LNCaP clone FGC (cell line): Measurements from ENCODE around the gene GAS7.
"Not testable (repeated sequence)": the region's sequence is repeated elsewhere in the genome, so short reads cannot be mapped to it uniquely, and the experiment has no call there.

ENCODE experiments used
- DNase-seq: peaks from one replicate; pipeline ENCODE4 v3.0.0-alpha.2; 2011; ENCODE audit warnings: low read depth
- H3K4me3 ChIP-seq: 2 replicates; pipeline ENCODE4 v1.5.1; 2011; ENCODE audit warnings: mild to moderate bottlenecking, low read depth, low read length, control low read depth
- TF ChIP-seq, protein P1 (sequence below): IDR thresholded peaks from 2 replicates; pipeline ENCODE4 v1.5.1; 2012; ENCODE audit warnings: mild to moderate bottlenecking; ENCODE audit not compliant: control insufficient read depth, insufficient read depth; ENCODE audit errors: extremely low read depth

The GAS7 gene

DNA sequence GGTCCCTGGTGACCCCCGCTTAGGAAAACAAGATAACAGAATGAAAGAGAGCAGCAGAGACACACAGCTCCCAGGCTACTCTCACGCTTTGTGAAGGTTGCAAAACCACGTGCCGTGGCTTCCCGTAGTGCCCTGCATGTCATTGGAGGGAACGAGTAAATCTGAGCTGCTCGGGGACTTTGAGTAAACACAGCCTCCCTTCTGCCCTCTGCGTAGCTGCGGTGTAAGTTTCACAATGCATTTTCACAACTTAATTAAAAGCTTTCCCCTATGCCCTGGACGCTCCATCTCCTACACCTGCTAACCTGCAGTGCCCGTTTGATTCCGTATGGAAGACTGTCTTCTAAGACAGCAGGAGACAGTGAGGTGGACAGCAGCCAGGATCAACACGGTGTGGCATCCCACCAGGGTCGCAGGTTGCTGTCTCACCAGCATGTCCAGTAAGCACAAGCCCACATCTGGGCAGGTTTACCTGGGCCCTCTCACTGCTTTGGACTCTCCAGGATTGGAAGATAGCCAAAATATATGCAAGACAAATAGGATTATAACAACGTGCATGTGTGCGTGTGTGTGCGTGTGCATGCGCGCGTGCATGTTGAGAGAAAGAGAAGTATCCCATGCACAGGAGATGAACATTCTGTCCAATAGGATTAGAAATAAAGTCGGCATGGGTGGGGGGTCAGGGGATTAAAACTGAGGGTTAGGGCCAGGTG is 177.0 kb downstream of the GAS7 start:
- TF ChIP-seq, protein P1, sequence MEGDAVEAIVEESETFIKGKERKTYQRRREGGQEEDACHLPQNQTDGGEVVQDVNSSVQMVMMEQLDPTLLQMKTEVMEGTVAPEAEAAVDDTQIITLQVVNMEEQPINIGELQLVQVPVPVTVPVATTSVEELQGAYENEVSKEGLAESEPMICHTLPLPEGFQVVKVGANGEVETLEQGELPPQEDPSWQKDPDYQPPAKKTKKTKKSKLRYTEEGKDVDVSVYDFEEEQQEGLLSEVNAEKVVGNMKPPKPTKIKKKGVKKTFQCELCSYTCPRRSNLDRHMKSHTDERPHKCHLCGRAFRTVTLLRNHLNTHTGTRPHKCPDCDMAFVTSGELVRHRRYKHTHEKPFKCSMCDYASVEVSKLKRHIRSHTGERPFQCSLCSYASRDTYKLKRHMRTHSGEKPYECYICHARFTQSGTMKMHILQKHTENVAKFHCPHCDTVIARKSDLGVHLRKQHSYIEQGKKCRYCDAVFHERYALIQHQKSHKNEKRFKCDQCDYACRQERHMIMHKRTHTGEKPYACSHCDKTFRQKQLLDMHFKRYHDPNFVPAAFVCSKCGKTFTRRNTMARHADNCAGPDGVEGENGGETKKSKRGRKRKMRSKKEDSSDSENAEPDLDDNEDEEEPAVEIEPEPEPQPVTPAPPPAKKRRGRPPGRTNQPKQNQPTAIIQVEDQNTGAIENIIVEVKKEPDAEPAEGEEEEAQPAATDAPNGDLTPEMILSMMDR = no peak
- no peak overlapping the region for H3K4me3 ChIP-seq
- no peak for DNase-seq

DNA sequence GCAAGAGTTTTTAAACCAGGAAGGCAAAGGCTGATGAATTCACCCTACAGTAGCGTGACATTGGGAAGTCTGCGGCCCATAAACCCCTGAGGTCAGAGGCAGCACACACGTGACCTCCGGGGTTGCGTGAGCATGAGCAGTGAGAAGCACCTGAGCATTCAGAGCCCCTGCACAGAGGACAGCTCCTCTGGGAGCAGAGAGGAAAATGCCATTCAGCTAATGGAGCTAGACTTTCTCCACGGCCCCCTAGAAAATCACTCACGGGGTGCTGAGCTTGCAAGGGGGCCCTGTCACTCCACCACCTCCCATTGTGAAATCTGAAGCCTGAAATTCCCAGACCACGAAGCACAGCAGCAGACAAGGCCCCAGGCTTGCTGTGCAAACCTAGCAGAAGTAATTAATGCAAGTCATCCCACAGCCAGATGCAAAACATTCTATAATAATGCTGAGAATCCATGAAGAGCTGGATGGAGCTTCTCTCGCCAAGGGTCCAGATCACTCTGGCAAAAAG is 178.4 kb downstream of the GAS7 start:
- no peak overlapping the region for H3K4me3 ChIP-seq
- DNase-seq = no peak
- TF ChIP-seq, protein P1 = no peak

DNA sequence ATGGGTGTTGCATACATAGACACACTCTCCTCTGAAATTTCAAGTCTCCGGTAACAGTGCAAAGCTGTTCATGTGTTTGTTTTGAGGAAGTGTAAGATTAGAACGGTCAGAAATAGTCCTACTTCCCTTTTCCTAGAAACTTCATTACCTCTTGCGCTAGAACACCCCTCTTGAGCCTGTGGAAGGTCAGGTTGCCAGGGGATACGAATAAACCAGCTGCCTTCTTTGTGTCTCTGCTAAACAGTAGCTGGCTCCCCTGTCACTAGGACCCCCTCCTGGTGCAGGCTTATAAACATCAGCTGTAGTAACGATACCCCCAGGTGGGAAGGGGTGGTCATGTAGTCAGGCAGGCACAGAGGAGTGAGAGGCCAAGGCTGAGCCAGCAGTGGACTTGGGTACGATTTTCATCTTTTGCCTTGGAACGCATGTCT is 179.9 kb downstream of the GAS7 start:
- DNase-seq = no peak
- TF ChIP-seq, protein P1 = no peak
- H3K4me3 ChIP-seq = no peak overlapping the region

DNA sequence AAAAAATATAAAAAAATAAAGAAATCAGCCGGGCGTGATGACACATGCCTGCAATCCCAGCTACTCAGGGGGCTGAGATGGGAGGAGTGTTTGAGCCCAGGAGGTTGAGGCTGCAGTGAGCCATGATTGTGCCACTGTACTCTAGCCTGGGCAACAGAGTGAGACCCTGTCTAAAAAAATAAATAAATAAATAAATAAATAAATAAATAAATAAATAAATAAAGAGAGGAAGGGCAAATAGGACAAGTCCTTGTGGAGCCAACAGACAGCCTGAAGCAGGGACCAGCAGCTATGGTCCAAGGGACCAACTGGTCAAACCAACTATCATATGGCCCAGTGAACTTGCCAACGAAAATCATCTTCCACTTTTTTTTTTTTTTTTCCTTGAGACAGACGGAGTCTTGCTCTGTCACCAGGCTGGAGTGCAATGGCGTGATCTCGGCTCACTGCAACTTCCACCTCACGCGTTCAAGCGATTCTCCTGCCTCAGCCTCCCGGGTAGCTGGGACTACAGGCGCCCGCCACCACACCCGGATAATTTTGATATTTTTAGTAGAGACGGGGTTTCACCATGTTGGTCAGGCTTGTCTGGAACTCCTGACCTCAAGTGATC is 181.3 kb downstream of the GAS7 start:
- DNase-seq, H3K4me3 ChIP-seq: not testable (repeated sequence)

DNA sequence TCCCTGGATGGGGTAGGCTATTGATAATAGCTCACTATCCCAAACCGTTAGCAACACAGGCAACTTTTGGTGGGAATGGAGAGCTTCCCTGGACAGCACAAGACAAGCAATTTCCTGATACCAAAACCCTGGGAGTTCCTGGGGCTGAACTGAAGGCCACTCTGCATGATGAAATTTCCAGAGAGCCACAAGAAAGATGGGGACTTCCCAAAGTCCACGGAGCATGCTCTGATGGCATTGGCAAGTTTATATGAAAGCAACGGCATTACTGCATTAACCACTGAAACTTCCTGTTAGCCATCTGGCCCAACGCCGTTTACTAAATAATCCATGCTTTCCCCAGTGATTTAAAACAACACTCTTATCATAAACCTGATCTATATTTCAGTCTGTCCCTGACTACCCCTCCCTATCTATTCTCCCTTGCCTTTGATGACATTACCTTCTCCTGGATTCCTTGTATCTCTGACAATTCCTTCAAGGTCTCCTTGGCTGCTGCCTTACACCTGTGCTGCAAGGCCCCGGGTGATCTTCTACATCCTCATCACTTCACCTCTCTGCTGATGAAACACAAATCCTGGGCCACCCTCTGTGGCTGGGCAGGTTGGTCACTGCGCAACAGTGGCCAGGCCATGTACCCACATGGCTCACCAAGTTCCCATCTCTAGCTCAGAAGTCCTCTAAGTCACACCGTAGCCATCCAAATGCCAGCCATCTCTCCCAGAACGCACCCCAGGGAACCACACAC is 184.9 kb downstream of the GAS7 start:
- TF ChIP-seq, protein P1 = no peak
- DNase-seq = no peak
- no peak overlapping the region for H3K4me3 ChIP-seq

DNA sequence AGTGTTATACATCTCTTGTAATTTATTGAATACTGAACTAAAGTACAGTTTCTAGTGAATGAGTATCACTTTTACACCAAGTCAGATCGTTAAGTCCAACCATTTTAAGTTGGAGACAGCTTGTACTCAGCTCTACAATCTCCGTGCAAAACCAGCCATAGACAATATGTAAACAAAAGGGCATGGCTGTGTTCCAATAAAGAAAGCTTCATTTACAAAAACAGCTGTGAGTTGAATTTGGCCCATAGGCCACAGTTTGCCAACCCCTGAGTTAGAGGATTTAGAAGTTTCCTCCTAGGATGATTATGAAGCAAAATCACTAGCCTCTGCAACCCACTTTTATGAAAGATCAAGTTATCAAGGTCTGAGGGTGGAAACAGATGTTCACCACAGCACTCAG is 187.7 kb downstream of the GAS7 start:
- TF ChIP-seq, protein P1 = no peak
- no peak overlapping the region for H3K4me3 ChIP-seq
- DNase-seq = no peak

DNA sequence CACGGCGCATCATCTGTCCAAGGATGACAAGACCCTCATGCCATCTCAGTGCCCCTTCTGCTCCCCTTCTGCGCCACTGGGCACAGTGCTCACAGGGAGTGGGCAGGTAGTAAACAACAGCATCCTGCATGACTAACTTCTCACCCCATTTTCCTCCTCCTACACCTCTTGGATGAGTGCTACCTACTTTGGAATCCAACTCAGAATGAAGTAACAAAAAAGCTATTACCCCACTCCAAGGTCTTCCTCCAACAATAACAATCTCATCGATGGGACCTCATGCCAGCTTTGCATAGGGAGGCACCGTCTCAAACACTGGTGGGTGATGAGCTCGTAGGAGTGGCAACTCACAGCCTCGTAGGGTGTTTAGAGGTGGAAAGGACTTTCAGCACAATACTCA is 194.7 kb downstream of the GAS7 start:
- no peak for DNase-seq
- H3K4me3 ChIP-seq = no peak overlapping the region
- TF ChIP-seq, protein P1 = no peak

DNA sequence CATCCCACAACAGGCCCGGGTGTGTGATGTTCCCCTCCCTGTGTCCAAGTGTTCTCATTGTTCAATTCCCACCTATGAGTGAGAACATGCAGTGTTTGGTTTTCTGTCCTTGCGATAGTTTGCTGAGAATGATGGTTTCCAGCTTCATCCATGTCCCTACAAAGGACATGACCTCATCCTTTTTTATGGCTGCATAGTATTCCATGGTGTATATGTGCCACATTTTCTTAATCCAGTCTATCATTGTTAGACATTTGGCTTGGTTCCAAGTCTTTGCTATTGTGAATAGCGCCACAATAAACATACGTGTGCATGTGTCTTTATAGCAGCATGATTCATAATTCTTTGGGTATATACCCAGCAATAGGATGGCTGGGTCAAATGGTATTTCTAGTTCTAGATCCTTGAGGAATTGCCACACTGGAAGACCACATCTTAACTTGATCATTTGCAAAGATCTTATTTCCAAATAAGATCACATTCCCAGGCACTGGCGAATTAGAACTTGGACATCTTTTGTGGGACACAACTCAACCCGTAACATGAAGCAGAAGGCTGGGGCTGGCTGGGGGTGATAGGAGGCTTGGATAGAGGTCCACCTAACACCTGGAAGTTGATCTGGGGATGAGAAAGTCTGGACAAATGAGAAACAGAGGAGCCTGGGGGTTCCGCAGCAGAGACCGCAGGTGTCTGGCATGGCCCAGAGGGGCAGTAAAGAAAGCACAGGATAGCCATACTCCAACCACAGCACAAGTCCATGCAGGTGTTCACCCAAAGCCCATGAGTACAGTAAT is 195.6 kb downstream of the GAS7 start:
- not testable (repeated sequence) for H3K4me3 ChIP-seq, DNase-seq
